Left hindlimb (tissue), 1 donor: ENCODE measurements around the gene TLE3.

Source experiments
- DNase-seq: peaks from one replicate; pipeline ENCODE4 v3.0.0-alpha.2; 2018

The TLE3 gene

GRCh38 chr15:69999392-70000085 lies 98.2 kb downstream of the TLE3 start:
- no peak for DNase-seq

- no peak for DNase-seq
These were observed 99.0 kb downstream of the TLE3 start for GRCh38 chr15:69998541-69999391.

- no peak for DNase-seq
These were observed 99.9 kb downstream of the TLE3 start for GRCh38 chr15:69997813-69998212.
